OCI-M2 (cell line): ENCODE data around the gene ARID3A.
"Not testable (repeated sequence)": the region's sequence is repeated elsewhere in the genome, so short reads cannot be mapped to it uniquely, and the experiment has no call there.

Experiments
- DNase-seq: peaks from one replicate; lab custom pipeline; 2025; ENCODE audit not compliant: unreplicated experiment; lab: John Stamatoyannopoulos, UW

The ARID3A gene

DNA sequence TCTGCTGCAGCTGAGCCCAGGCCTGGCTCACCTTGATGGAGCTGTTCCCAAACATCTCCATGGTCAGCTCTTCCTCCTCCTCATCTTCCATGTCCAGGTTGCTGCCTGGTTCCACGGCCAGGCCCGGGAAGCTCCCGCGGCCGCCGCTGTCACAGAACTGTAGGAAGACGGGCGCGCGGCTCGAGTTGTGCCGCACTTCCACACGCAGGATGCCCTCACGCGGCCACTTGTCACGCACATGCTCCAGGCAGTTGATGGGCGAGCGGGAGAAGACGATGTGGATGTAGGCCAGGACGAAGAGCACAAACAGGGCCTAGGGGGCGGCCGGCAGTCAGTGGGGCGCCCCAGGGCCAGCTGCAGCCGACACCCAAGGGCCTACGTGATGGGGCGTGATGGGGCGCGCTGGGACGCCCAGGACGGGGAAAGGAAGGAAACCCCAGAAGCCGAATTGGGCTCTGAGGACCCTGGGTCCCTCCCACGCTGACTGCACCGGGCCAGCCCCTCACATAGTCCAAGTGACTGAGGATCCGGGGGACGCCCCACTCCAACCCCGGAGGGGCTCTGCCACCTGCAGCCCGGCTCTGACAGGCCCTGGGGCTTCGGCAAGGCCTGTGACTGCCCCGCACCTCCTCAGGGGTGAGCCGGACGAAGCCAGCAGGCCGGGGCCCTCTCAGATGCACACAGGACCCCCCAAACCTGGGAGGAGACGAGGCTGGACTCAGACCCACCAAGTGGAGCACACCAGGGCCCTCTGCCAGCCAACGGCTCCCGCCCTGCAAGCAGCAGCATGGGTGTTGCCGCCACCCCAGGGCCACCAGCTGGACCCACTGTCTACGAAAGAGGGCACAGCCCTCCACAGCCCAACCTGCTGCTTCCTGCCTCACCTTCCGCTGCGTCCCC is 88.6 kb downstream of the ARID3A start:
- no peak for DNase-seq

DNA sequence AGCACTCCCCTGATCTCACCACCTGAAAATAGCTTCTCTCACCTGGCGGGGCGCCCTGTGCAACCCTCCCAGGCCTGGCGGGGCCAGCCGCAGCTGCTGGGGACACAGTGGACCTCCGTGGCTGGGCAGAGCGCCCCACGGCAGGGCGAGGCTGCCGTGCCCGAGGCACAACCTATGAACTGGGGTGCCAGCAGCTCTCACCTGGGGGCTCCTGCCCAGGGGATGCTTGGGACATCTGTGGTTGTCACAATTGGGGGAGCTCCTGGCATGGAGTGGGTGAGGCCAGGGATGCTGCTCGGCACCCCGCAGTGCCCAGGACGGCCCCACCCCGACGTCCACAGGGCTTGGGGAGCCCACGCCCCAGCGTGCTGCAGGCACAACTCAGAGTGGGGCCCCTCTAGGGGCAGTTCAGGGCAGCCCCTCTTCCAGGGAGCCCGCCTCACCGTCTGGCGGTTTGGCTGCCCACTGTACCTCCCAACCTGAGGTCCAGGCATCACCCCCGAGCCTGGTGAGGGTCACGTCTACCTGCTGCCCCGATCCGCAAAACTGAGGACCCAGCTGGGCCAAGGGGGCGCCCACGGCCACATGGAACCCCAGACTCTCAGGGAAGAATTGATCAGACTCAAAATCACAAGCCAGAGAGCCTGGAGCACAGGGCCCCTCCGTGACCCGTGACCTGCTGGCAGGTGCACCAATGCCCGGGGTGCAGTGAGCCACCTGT is 89.4 kb downstream of the ARID3A start:
- DNase-seq = no peak

- DNase-seq = no peak
These were observed 90.2 kb downstream of the ARID3A start for GRCh38 chr19:1015782-1016646.

- no peak for DNase-seq
These were observed 90.8 kb downstream of the ARID3A start for GRCh38 chr19:1016647-1017114.

DNA sequence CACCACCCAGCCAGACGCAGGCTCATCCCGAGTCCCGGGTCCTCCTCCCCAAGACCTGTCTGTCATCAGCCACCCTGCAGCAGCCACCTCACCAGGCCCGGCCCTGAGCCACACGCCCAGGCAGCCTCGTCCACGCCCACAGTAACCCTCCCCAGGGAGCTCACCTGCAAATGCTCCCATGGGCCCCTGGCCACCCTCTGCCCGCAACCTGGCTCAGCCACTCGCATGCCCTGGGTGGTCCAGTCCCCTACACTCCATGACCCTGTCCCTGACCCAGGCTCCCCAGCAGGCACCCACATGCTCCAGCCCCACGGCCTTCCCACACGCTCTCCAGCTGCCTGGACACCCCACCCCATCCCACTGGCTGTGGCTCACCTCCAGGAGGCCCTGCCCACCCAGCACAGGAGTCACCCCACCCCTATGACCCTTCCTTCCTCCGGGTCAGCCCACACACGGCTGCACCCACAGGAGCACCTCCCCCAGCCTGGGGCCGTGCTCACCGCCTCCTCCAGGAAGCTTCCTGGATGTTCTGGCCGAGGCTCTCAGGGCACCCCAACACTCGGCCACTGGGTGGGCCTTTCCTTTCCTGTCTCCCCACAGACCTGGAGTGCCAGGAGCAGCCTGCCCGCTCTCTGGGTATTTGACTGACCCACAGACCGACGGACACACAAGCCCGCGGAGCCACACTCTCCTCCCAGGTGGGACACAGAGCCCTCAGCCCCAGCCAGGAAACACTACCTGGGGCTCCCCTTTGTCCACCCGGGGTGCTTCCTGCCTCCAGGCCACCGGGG is 91.5 kb downstream of the ARID3A start:
- no peak for DNase-seq

- DNase-seq = no peak
These were observed 92.1 kb downstream of the ARID3A start for GRCh38 chr19:1017906-1018305.

- no peak for DNase-seq
These were observed 92.6 kb downstream of the ARID3A start for GRCh38 chr19:1018393-1018792.

DNA sequence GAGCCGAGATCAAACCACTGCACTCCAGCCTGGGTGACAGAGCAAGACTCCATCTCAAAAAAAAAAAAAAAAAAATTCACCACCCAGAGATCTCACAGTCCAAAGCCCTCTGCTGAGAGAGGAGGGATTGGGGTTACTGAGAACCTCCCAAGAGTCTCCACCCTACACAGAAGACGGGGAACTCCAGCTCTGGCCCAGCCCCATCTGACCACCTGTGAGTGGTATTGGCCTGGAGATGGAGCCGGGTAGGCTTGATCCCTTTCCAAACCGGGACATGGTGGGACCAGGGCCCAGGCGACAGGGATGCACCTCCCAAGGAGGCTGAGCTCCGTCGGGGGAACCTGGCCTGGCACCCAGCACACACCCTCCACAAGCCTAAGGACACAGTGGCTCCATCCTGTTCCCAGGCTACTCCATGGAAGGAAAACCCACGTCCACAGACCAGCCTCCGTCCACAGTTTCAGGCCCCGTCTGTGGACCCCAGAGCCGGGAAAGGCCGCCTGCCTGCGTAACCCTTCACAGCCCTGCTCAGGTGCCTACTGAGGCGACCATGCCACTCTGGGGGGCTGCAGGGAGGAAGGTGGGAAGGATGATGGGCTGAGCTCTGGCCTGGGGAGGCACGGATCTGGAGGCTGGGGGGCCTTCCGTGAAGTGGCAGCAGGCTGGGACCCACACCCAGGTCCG is 93.2 kb downstream of the ARID3A start:
- DNase-seq = no peak

GRCh38 chr19:1019616-1019961 is 93.8 kb downstream of the ARID3A start:
- no peak for DNase-seq

GRCh38 chr19:1019980-1020867 is 94.4 kb downstream of the ARID3A start:
- no peak for DNase-seq

DNA sequence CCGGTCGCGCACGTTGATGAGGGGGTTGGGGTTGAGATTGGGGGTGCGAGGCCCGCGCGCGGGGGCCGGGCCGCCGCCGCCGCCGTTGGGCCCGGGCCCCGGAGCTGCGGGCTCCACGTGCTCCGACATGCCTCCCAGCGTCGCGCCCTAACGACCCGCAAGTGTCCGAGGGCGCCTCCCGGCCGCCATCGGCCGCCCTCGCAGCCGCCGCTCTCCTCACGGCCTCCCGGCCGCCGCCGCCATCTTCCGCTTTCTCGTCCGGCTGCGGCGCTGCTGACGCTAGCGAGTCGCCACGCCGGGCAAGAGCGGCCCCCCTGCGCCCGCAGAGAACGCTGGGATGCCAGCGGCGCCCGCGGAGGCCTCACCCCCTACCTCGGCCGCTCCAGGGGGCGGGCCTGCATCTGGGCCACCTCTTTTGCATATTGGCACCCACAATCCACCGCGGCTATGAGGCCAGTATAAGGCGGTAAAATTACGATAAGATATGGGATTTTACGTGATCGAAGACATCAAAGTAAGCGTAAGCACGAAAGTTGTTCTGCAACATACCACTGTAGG is 95.1 kb downstream of the ARID3A start, which contains the start of gene TMEM259:
TMEM259 (minus strand) TSS at position 256 of the 558 bp plus-strand sequence; CDS start at position 129, 127 bp downstream.
- DNase-seq = peak; percentile 94

DNA sequence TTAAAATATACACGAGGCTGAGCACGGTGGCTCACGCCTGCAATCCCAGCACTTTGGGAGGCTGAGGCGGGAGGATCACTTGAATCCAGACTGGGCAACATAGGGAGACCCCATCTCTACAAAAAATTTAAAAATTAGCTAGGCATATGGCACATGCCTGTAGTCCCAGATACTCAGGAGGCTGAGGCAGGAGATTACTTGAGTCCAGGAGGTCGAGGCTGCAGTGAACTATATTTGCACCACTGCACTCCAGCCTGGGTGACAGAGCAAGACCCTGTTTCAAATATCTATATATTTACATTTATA is 98.0 kb downstream of the ARID3A start:
- not testable (repeated sequence) for DNase-seq

DNA sequence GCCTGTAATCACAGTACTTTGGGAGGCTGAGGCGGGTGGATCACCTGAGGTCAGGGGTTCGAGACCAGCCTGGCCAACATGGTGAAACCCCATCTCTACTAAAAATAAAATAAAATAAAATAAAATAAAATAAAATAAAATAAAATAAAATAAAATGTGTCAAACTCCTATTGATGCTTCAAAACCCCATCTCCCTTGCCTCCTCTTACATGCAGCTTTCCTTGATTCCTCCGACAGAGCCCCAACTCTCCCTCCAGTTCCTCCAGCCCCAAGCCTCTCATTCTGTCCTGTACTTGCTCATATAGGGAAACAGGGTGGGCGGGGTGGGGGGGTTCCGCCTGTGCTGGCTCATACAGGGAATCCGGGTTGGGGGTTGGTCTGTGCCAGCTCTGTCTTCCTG is 99.2 kb downstream of the ARID3A start:
- not testable (repeated sequence) for DNase-seq
